K562 (cell line): ENCODE data around the gene CECR2. TPM values are rescaled to one million over a fixed set of nuclear protein-coding genes. Genes with fewer than 3 reads are reported as not detected.

Experiments used
- EHMT2 ChIP-seq: fragments of 450-650 bp; IDR thresholded peaks from 2 replicates; pipeline ENCODE4 v1.6.1; 2018; ENCODE audit warnings: antibody characterized with exemption
- HEY1 ChIP-seq: fragments of 250-450 bp; sonication (Bioruptor Pico); IDR thresholded peaks from 2 replicates; pipeline ENCODE4 v1.5.0; 2020; ENCODE audit warnings: mild to moderate bottlenecking, moderate library complexity, borderline replicate concordance
- HMGXB4 ChIP-seq: sonication (generic); formaldehyde crosslinking; IDR thresholded peaks from 2 replicates; pipeline ENCODE4 v1.8.1; 2023; ENCODE audit warnings: mild to moderate bottlenecking, missing genetic modification reagents
- HNRNPH1 ChIP-seq: fragments of 200-400 bp; formaldehyde crosslinking; optimal IDR thresholded peaks from 2 replicates; pipeline ENCODE3; 2017; ENCODE audit warnings: low read depth, mild to moderate bottlenecking, low read length, moderate library complexity
- LEF1 ChIP-seq: fragments of 450-650 bp; IDR thresholded peaks from 2 replicates; pipeline ENCODE4 v1.6.1; 2016; ENCODE audit warnings: mild to moderate bottlenecking
- MGA ChIP-seq: fragments of 450-650 bp; IDR thresholded peaks from 2 replicates; pipeline ENCODE4 v1.6.1; 2016; ENCODE audit warnings: mild to moderate bottlenecking, moderate library complexity
- PRDM10 ChIP-seq: fragments of 450-650 bp; IDR thresholded peaks from 2 replicates; pipeline ENCODE4 v1.6.1; 2018; ENCODE audit not compliant: partially characterized antibody
- TAF9B ChIP-seq: fragments of 450-650 bp; IDR thresholded peaks from 2 replicates; pipeline ENCODE4 v1.6.1; 2018; ENCODE audit warnings: mild to moderate bottlenecking; ENCODE audit not compliant: partially characterized antibody
- ZNF263 ChIP-seq: sonication (generic); formaldehyde crosslinking; IDR thresholded peaks from 2 replicates; pipeline ENCODE4 v1.8.0; 2022; ENCODE audit warnings: mild to moderate bottlenecking, missing genetic modification reagents, borderline replicate concordance
- ZNF384 ChIP-seq: IDR thresholded peaks from 2 replicates; pipeline ENCODE4 v1.6.1; 2012; ENCODE audit warnings: low read depth, low read length, improper control_type of control experiment
- polyA plus RNA-seq, 8 experiments: library from polyadenylated mRNA; depleted of rRNA in 4 of 8; stranded (reverse) in 5 of 8; unstranded in 3 of 8; fragments of >200 nt; fragmentation: Nextera tagmentation in 2 of 8; fragmentation: Illumina TruSeq in 1 of 8; extraction: Ambion mirVana in 2 of 8; extraction: Trizol in 1 of 8; gene quantifications; 2 replicates each; pipeline versions ENCODE4 v1.2.1 to v1.2.3, GENCODE V29; 2011 to 2014; ENCODE audit warnings: inconsistent platforms in 1 of 8, missing spikeins in 1 of 8
- total RNA-seq, 7 experiments: library from RNA; depleted of rRNA in 6 of 7; stranded (reverse); fragments of >200 nt in 6 of 7; fragmentation: Illumina TruSeq in 2 of 7; extraction: Trizol in 2 of 7; gene quantifications; 2 replicates each; pipeline versions ENCODE4 v1.2.1 to v1.2.3, GENCODE V29; 2011 to 2021; ENCODE audit warnings: low replicate concordance in 1 of 7

CECR2 gene
- total and polyA plus RNA-seq, 9 of the 15 experiments (the other 6 are each of a cell fraction or from before 2014, with no cell fraction given): 0.01 to 1.00 (median 0.27) TPM

- TF ChIP-seq MGA: no peak
- TF ChIP-seq ZNF263 (CRISPR knock-in tag): no peak
- TF ChIP-seq HEY1 (CRISPR knock-in tag): no peak
- no peak for TF ChIP-seq TAF9B
- TF ChIP-seq HNRNPH1: no peak
- TF ChIP-seq PRDM10: no peak
- no peak for TF ChIP-seq LEF1
- TF ChIP-seq EHMT2: no peak
- TF ChIP-seq HMGXB4 (CRISPR knock-in tag): no peak
- TF ChIP-seq ZNF384: no peak
Measured at GRCh38 chr22:17332109-17332800, 37.0 kb upstream of the CECR2 start (continued).
